ENCODE measurements around the gene TJP2.

The TJP2 gene

DNA sequence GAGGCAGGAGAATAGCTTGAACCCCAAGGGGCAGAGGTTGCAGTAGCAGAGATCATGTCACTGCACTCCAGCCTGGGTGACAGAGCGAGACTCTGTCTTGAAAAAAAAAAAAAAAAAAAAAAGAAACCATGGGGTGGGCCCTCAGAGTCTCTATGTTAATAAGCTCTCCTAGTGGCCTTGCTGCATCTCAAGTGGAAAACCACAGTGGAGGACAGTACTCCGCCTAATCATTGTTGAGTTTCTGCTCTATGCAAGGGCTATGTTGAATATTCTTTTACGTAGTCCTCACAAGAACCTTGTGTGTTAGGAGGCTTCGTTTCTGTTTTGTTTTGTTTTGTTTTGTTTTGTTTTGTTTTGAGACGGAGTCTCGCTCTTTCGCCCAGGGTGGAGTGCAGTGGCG, 48.9 kb downstream of the TJP2 start:
- no peak overlapping the region for H4K91ac ChIP-seq (ENCODE audit: low read depth, low read length, poor library complexity)
- no peak overlapping the region for H2AK5ac ChIP-seq (ENCODE audit: low read depth, low read length)
- no peak overlapping the region for H3K4ac ChIP-seq (ENCODE audit: low read length)
- no peak overlapping the region for H3K4me3 ChIP-seq (ENCODE audit: low read length in 2 of 2)
- H2BK120ac ChIP-seq (ENCODE audit: low read depth, low read length), result no peak overlapping the region
- no peak overlapping the region for H3K18ac ChIP-seq (ENCODE audit: low read length)
- H2AFZ ChIP-seq (ENCODE audit: low read length), result no peak overlapping the region
- no peaks in the 10 kb centered on the region for H3K27me3 ChIP-seq (ENCODE audit: control insufficient read depth in 3 of 3, insufficient read depth in 3 of 3, low read depth in 1 of 3, low read length in 3 of 3)
- peaks cover 2 to 4% of the 10 kb centered on the region in 2 donors for H3K4me1 ChIP-seq (ENCODE audit: control insufficient read depth in 2 of 2, insufficient read depth in 1 of 2, low read depth in 1 of 2, low read length in 2 of 2)
- H4K8ac ChIP-seq (ENCODE audit: low read depth, low read length), result no peak overlapping the region
- no peak overlapping the region for H3K27ac ChIP-seq (replicated peaks; ENCODE audit: low read length)
- no peak overlapping the region for H3K9ac ChIP-seq (ENCODE audit: low read depth, low read length, poor library complexity)
- DNase-seq (ENCODE audit: low spot score), result no peak
- H2BK5ac ChIP-seq (ENCODE audit: low read length), result no peak overlapping the region
- no peak overlapping the region for H3K23ac ChIP-seq (ENCODE audit: low read depth, low read length, poor library complexity)
- H2BK15ac ChIP-seq (ENCODE audit: low read length), result no peak overlapping the region
- WGBS, 2 donors (ENCODE audit: extremely low coverage in 2 of 2, insufficient read length in 2 of 2, insufficient replicate concordance in 1 of 2), result no CpG with 5 or more reads among the region's 8 CpGs
- H3K79me1 ChIP-seq (ENCODE audit: low read depth, low read length), result peaks cover under 1% of the 10 kb centered on the region
- peaks cover 6 to 55% of the 10 kb centered on the region in 2 donors for H3K36me3 ChIP-seq (replicated peaks in 1 of 2; ENCODE audit: control insufficient read depth in 2 of 2, insufficient read depth in 2 of 2, low read length in 2 of 2)
- no peak overlapping the region for H3K14ac ChIP-seq (ENCODE audit: low read length)
- H3K4me2 ChIP-seq (ENCODE audit: insufficient read depth, low read length, poor library complexity, severe bottlenecking), result no peak overlapping the region
- H3K9me3 ChIP-seq (replicated peaks in 1 of 2; ENCODE audit: control insufficient read depth in 2 of 2, insufficient read depth in 1 of 2, low read depth in 1 of 2, low read length in 2 of 2), result no peaks in the 10 kb centered on the region
- no peak overlapping the region for H2BK12ac ChIP-seq (ENCODE audit: low read length)

- Histone ChIP-seq H3K4ac (ENCODE audit: low read length) (no peak overlapping the region), H2AK5ac (ENCODE audit: low read depth, low read length) (no peak overlapping the region), H2BK5ac (ENCODE audit: low read length) (no peak overlapping the region), H3K4me2 (ENCODE audit: insufficient read depth, low read length, poor library complexity, severe bottlenecking) (no peak overlapping the region), H2BK120ac (ENCODE audit: low read depth, low read length) (no peak overlapping the region), H4K8ac (ENCODE audit: low read depth, low read length) (no peak overlapping the region), H3K18ac (ENCODE audit: low read length) (no peak overlapping the region), H2BK12ac (ENCODE audit: low read length) (no peak overlapping the region), H3K9ac (ENCODE audit: low read depth, low read length, poor library complexity) (no peak overlapping the region), H4K91ac (ENCODE audit: low read depth, low read length, poor library complexity) (no peak overlapping the region), H3K4me3 (ENCODE audit: low read length in 2 of 2) (no peak overlapping the region), H3K27me3 (ENCODE audit: control insufficient read depth in 3 of 3, insufficient read depth in 3 of 3, low read depth in 1 of 3, low read length in 3 of 3) (no peaks in the 10 kb centered on the region), H3K36me3 (replicated peaks in 1 of 2; ENCODE audit: control insufficient read depth in 2 of 2, insufficient read depth in 2 of 2, low read length in 2 of 2) (peaks cover 5 to 57% of the 10 kb centered on the region in 2 donors), H3K79me1 (ENCODE audit: low read depth, low read length) (peaks cover 3% of the 10 kb centered on the region), H3K14ac (ENCODE audit: low read length) (no peak overlapping the region), H3K23ac (ENCODE audit: low read depth, low read length, poor library complexity) (no peak overlapping the region), H2BK15ac (ENCODE audit: low read length) (no peak overlapping the region), H3K9me3 (replicated peaks in 1 of 2; ENCODE audit: control insufficient read depth in 2 of 2, insufficient read depth in 1 of 2, low read depth in 1 of 2, low read length in 2 of 2) (no peaks in the 10 kb centered on the region), H3K4me1 (ENCODE audit: control insufficient read depth in 2 of 2, insufficient read depth in 1 of 2, low read depth in 1 of 2, low read length in 2 of 2) (peaks cover 2 to 7% of the 10 kb centered on the region in 2 donors), H2AFZ (ENCODE audit: low read length) (no peak overlapping the region), H3K27ac (replicated peaks; ENCODE audit: low read length) (no peak overlapping the region)
- DNase-seq (ENCODE audit: low spot score), result peak; percentile 35
- no CpG with 5 or more reads among the region's 2 CpGs for WGBS, 2 donors (ENCODE audit: extremely low coverage in 2 of 2, insufficient read length in 2 of 2, insufficient replicate concordance in 1 of 2)
These were observed 49.5 kb downstream of the TJP2 start for GRCh38 chr9:69223605-69224004.

DNA sequence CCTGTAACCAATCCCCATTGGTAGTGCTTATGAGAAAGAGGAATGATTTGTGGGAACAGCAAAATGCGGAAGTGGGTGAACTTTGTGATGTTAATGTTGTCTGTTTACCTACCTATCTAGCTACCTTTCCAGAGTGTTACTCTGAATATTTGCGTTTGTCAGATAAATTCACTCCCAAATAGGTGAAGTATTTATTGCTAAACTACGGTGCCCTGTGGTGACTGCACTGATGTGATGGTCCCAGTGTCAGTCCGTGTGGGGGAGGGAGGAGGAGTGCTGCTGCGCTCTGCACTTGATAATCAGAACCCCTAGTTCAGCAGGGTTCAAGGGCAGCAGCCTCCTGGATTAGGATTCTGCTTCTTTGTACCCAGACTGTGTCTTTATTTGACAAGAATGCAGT, 55.3 kb downstream of the TJP2 start:
- no CpG with 5 or more reads among the region's 5 CpGs for WGBS, 2 donors (ENCODE audit: extremely low coverage in 2 of 2, insufficient read length in 2 of 2, insufficient replicate concordance in 1 of 2)
- Histone ChIP-seq H3K36me3 (replicated peaks in 1 of 2; ENCODE audit: control insufficient read depth in 2 of 2, insufficient read depth in 2 of 2, low read length in 2 of 2) (peaks cover 6 to 65% of the 10 kb centered on the region in 2 donors), H2BK12ac (ENCODE audit: low read length) (no peak overlapping the region), H3K14ac (ENCODE audit: low read length) (no peak overlapping the region), H3K27ac (replicated peaks; ENCODE audit: low read length) (no peak overlapping the region), H2BK15ac (ENCODE audit: low read length) (no peak overlapping the region), H2BK120ac (ENCODE audit: low read depth, low read length) (no peak overlapping the region), H3K79me1 (ENCODE audit: low read depth, low read length) (peaks cover 3% of the 10 kb centered on the region), H4K91ac (ENCODE audit: low read depth, low read length, poor library complexity) (no peak overlapping the region), H3K18ac (ENCODE audit: low read length) (no peak overlapping the region), H2AK5ac (ENCODE audit: low read depth, low read length) (no peak overlapping the region), H2AFZ (ENCODE audit: low read length) (no peak overlapping the region), H3K4me1 (ENCODE audit: control insufficient read depth in 2 of 2, insufficient read depth in 1 of 2, low read depth in 1 of 2, low read length in 2 of 2) (peaks cover 7 to 9% of the 10 kb centered on the region in 2 donors), H3K27me3 (ENCODE audit: control insufficient read depth in 3 of 3, insufficient read depth in 3 of 3, low read depth in 1 of 3, low read length in 3 of 3) (no peaks in the 10 kb centered on the region), H3K23ac (ENCODE audit: low read depth, low read length, poor library complexity) (no peak overlapping the region), H3K9ac (ENCODE audit: low read depth, low read length, poor library complexity) (no peak overlapping the region), H3K4me2 (ENCODE audit: insufficient read depth, low read length, poor library complexity, severe bottlenecking) (no peak overlapping the region), H3K4me3 (ENCODE audit: low read length in 2 of 2) (no peak overlapping the region), H2BK5ac (ENCODE audit: low read length) (no peak overlapping the region), H4K8ac (ENCODE audit: low read depth, low read length) (no peak overlapping the region), H3K9me3 (replicated peaks in 1 of 2; ENCODE audit: control insufficient read depth in 2 of 2, insufficient read depth in 1 of 2, low read depth in 1 of 2, low read length in 2 of 2) (no peaks in the 10 kb centered on the region), H3K4ac (ENCODE audit: low read length) (no peak overlapping the region)
- no peak for DNase-seq (ENCODE audit: low spot score)

GRCh38 chr9:69232135-69232534, 58.1 kb downstream of the TJP2 start:
- H3K79me1 ChIP-seq (ENCODE audit: low read depth, low read length), result peaks cover 3% of the 10 kb centered on the region
- no peak overlapping the region for H2BK120ac ChIP-seq (ENCODE audit: low read depth, low read length)
- H3K14ac ChIP-seq (ENCODE audit: low read length), result no peak overlapping the region
- H3K36me3 ChIP-seq (replicated peaks in 1 of 2; ENCODE audit: control insufficient read depth in 2 of 2, insufficient read depth in 2 of 2, low read length in 2 of 2), result peaks cover 11 to 58% of the 10 kb centered on the region in 2 donors
- no peak overlapping the region for H3K4me2 ChIP-seq (ENCODE audit: insufficient read depth, low read length, poor library complexity, severe bottlenecking)
- no peak overlapping the region for H4K91ac ChIP-seq (ENCODE audit: low read depth, low read length, poor library complexity)
- no CpG with 5 or more reads among the region's 6 CpGs for WGBS, 2 donors (ENCODE audit: extremely low coverage in 2 of 2, insufficient read length in 2 of 2, insufficient replicate concordance in 1 of 2)
- no peak overlapping the region for H2BK5ac ChIP-seq (ENCODE audit: low read length)
- H3K27me3 ChIP-seq (ENCODE audit: control insufficient read depth in 3 of 3, insufficient read depth in 3 of 3, low read depth in 1 of 3, low read length in 3 of 3), result no peaks in the 10 kb centered on the region
- H4K8ac ChIP-seq (ENCODE audit: low read depth, low read length), result no peak overlapping the region
- DNase-seq (ENCODE audit: low spot score), result no peak
- H3K9ac ChIP-seq (ENCODE audit: low read depth, low read length, poor library complexity), result no peak overlapping the region
- no peak overlapping the region for H3K4ac ChIP-seq (ENCODE audit: low read length)
- H3K23ac ChIP-seq (ENCODE audit: low read depth, low read length, poor library complexity), result no peak overlapping the region
- H2AFZ ChIP-seq (ENCODE audit: low read length), result no peak overlapping the region
- H2AK5ac ChIP-seq (ENCODE audit: low read depth, low read length), result no peak overlapping the region
- H3K9me3 ChIP-seq (replicated peaks in 1 of 2; ENCODE audit: control insufficient read depth in 2 of 2, insufficient read depth in 1 of 2, low read depth in 1 of 2, low read length in 2 of 2), result no peaks in the 10 kb centered on the region
- H3K18ac ChIP-seq (ENCODE audit: low read length), result no peak overlapping the region
- H3K4me3 ChIP-seq (ENCODE audit: low read length in 2 of 2), result no peak overlapping the region
- H3K4me1 ChIP-seq (ENCODE audit: control insufficient read depth in 2 of 2, insufficient read depth in 1 of 2, low read depth in 1 of 2, low read length in 2 of 2), result peaks cover 5 to 9% of the 10 kb centered on the region in 2 donors
- no peak overlapping the region for H3K27ac ChIP-seq (replicated peaks; ENCODE audit: low read length)
- H2BK12ac ChIP-seq (ENCODE audit: low read length), result no peak overlapping the region
- H2BK15ac ChIP-seq (ENCODE audit: low read length), result no peak overlapping the region

All from neuronal stem cell (in vitro differentiated cells).